NCI-H82 treated with DMSO at 0.1 percent for 48 hours (cell line): ENCODE results near the gene DCHS1.
A peak's percentile ranks its signal among the peaks of the same experiment; 100 is the strongest.

Experiments
- DNase-seq: peaks from one replicate; lab custom pipeline; 2025; ENCODE audit not compliant: unreplicated experiment; lab: John Stamatoyannopoulos, UW

The DCHS1 gene

GRCh38 chr11:6629892-6630631 lies 25.5 kb downstream of the DCHS1 start:
- DNase-seq: no peak

- DNase-seq: no peak
Observed at GRCh38 chr11:6629573-6629891, 26.1 kb downstream of the DCHS1 start.

- no peak for DNase-seq
Observed at GRCh38 chr11:6628526-6628925, 27.1 kb downstream of the DCHS1 start.

GRCh38 chr11:6627762-6628241 lies 27.8 kb downstream of the DCHS1 start:
- no peak for DNase-seq

- DNase-seq: no peak
Observed at GRCh38 chr11:6626971-6627761, 28.4 kb downstream of the DCHS1 start.

GRCh38 chr11:6625832-6626420 lies 29.7 kb downstream of the DCHS1 start:
- DNase-seq: no peak

GRCh38 chr11:6625156-6625831 lies 30.3 kb downstream of the DCHS1 start:
- no peak for DNase-seq

- no peak for DNase-seq
Observed at GRCh38 chr11:6623391-6624363, 31.9 kb downstream of the DCHS1 start.

- DNase-seq: no peak
Observed at GRCh38 chr11:6622261-6623171, 33.1 kb downstream of the DCHS1 start.

- DNase-seq: no peak
Observed at GRCh38 chr11:6621711-6622211, 33.8 kb downstream of the DCHS1 start.

GRCh38 chr11:6620636-6621035 lies 35.0 kb downstream of the DCHS1 start:
- no peak for DNase-seq

- DNase-seq: peak; percentile 83
Observed at GRCh38 chr11:6619004-6619745, 36.4 kb downstream of the DCHS1 start, which contains the start of gene TPP1. Gene TPP1 (minus strand): TSS chr11:6619422. CDS start chr11:6619400, 22 bp downstream.

- DNase-seq: no peak
Observed at GRCh38 chr11:6618117-6619003, 37.2 kb downstream of the DCHS1 start.

- DNase-seq: no peak
Observed at GRCh38 chr11:6617315-6617781, 38.3 kb downstream of the DCHS1 start.

GRCh38 chr11:6616596-6617250 lies 38.9 kb downstream of the DCHS1 start:
- DNase-seq: no peak

GRCh38 chr11:6615882-6616585 lies 39.6 kb downstream of the DCHS1 start:
- DNase-seq: no peak
